ENCODE results near the gene ZNF385C.

Gene ZNF385C

DNA sequence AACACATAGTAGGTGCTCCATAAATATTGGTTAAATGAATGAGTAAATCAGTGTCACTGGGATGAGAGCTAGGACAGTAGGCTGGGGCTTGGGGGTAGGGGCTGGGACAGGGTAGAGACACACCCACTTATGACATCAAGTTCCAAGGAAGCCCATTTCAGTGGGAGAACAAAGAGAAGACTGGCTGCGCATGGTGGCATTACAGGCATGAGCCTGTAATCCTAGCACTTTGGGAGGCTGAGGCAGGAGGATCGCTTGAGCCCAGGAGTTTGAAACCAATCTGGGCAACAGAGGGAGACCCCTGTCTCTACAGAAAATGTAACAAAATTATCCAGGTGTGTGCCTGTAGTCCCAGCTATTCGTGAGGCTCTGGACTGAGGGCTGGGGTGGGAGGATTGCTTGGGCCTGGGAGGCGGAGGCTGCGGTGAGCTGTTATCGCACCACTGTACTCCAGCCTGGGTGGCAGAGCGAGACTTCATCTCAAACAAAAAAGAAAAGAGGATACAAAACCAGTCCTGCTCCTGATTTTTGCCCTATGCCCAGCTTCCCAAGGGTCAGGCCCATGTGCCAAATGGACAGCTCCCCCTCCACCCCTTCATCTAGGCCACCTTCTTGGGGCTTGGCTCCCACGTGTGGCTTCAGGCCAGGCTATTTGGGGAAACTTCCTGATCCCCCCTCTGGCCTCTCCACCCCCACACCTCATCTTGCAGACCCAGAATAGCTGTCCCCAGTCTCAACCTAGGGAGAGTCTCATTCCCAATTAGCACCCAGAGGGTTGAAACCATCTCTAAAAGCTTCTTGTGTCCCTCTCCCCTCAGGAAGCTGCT, 7.1 kb downstream of the ZNF385C start:
- no peak for TF ChIP-seq CTCF (conservative IDR thresholded peaks at IDR 0.05)
- H3K27ac ChIP-seq: no peak overlapping the region

DNA sequence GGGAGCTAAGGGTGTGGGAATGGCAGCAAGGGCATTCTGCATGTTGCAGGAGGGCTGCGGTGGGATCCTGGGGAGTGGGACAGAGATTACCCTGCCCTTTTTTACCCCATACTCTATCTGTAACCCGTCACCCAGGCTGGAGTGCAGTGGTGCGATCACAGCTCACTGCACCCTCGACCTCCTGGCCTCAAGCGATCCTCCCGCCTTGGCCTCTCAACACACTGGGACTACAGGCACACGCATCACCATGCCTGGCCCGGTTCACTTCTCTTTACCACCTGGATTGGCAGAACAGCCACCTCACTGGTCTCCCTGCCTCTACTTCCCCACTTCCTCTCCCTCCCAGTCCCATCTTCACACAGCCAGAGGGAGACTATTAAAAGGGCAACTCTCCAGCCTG, 9.5 kb downstream of the ZNF385C start:
- no peak overlapping the region for H3K27ac ChIP-seq
- TF ChIP-seq CTCF (conservative IDR thresholded peaks at IDR 0.05): no peak

GRCh38 chr17:42087736-42088705, 10.3 kb downstream of the ZNF385C start:
- H3K27ac ChIP-seq: no peak overlapping the region
- TF ChIP-seq CTCF (conservative IDR thresholded peaks at IDR 0.05): no peak

GRCh38 chr17:42087042-42087701, 11.1 kb downstream of the ZNF385C start:
- no peak for TF ChIP-seq CTCF (conservative IDR thresholded peaks at IDR 0.05)
- no peak overlapping the region for H3K27ac ChIP-seq

DNA sequence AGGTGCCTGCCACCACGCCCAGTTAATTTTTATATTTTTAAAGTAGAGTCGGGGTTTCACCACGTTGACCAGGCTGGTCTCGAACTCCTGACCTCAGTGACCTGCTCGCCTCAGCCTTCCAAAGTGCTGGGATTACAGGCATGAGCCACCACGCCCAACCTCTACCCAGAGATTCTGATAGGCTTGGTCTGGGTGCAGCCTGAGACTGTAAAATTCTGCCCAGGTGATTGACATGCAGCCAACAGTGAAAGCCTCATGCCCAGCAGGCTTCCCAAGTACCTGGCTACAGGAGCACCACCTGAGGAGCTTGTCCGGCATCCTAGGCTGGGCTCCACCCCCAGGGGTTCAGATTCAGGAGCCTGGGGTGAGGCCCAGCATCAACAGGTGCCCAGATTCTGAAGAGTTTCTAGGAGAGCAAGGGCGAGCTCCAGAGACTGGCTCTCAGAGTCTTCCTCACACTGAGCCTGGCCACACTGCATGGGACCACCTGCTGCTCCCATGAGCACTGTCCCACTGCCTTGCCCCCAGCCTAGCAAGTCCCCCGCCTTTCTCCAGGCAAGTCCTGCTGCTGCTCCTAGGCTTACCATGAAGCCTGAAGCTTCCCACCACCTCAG, 16.6 kb downstream of the ZNF385C start:
- no peak for TF ChIP-seq CTCF (conservative IDR thresholded peaks at IDR 0.05)
- H3K27ac ChIP-seq: no peak overlapping the region

- no peak overlapping the region for H3K27ac ChIP-seq
- no peak for TF ChIP-seq CTCF (conservative IDR thresholded peaks at IDR 0.05)
Observed at GRCh38 chr17:42079541-42079940, 18.7 kb downstream of the ZNF385C start.

Data from VCaP (cell line).